Activated gamma-delta T cell treated with anti-CD3 and anti-CD28 coated beads, Interleukin-2, amount 50 U/mL, for 16 hours (primary cell): Measurements from ENCODE around the gene NCOR1.

Experiments
- DNase-seq: peaks from one replicate; pipeline ENCODE4 v3.0.0-alpha.2; 2020; ENCODE audit warnings: low read depth

Gene NCOR1

DNA sequence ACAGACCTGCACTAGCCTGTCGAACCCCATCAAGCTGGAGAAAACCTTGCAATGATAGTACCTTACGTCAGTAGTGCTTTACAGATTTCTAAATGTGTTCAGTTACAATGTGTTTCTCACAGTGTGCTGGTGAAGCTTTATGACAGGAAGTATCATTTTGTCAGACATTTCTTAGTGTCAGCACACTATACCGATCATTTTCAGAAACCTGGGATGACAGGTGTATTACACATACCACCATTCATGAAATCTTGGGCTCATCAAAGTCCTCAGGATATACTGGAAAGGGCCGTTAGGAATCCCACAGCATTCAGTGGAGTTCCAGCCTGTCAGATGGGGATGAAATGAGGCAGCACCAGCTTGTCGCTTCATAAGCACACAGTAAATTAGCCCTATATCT is 188.4 kb downstream of the NCOR1 start:
- no peak for DNase-seq

DNA sequence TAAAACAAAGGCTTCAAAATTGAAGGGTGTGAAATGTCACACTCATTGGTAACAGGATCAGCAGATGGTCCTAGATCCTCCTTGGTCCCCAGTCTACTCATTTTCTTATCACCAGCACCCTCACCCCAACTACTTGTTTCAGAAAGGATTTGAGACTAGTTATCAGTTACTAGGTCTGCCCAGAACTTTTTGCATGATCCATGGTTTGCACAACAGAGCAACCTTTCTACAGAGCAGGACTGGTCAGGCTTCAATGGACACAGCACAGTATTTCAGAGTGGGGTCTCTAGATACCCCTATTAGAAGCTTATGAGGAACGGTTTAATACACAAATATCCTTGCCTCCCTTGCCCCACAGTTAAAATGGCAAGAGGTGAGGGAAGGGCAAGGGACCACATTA is 190.1 kb downstream of the NCOR1 start:
- DNase-seq: no peak

GRCh38 chr17:16023881-16024280 is 191.5 kb downstream of the NCOR1 start:
- DNase-seq: no peak

DNA sequence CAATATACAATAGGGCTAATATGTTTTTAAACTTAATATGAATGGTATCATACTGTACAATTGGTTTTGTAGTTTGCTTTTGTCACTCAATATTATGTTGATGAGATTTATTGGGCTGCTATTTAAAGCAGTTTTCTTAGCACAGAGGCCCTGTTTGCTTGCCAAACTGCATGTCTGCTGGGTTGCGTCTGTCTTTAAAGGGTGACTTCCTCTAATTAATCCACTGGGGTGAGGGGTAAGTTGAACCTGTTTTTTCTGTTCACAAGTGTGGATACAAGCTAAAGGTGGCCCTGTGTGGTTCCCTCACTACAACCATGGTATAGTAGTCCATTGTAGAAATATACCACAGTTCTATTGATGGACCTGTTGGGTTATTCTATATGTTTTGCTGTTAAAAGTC is 196.0 kb downstream of the NCOR1 start:
- DNase-seq: no peak

DNA sequence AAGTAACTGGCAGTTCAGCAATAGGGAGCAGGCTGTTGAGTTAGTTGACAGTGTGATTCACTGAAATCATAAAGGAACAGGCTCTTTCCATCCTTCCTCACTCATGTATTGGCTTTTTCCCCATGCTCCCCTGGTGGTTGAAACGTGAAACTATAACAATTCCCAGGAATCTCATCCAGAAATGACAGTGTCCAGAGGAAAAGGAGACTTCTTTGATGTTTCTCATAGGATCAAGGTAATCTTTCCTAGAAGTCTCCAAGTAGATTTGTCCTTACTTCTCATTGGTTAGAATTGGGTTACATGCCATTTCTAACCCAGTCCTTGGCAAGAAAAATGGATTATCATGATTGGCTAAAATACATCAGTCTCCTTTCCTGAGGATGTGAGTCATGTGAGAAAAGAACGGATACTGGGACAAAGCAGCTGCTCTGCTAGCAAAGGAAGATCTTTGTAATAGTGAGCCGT is 201.4 kb downstream of the NCOR1 start:
- no peak for DNase-seq

DNA sequence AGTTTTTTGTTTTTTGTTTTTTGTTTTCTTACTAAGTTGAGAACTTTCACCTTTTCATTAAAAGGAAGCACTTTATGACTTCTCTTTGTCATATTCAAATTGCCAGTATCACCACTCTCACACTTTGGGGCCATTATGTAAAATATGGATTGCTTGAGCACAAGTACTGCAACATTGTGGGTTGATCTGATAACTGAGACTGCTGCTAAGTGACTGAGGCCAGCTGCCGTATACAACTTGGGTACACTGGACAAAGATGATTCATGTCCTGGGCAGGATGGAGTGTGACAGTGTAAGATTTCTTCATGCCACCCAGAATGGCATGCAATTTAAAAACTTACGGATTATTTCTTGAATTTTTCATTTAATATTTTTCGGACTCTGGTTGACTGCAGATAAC is 207.9 kb downstream of the NCOR1 start:
- DNase-seq: no peak

DNA sequence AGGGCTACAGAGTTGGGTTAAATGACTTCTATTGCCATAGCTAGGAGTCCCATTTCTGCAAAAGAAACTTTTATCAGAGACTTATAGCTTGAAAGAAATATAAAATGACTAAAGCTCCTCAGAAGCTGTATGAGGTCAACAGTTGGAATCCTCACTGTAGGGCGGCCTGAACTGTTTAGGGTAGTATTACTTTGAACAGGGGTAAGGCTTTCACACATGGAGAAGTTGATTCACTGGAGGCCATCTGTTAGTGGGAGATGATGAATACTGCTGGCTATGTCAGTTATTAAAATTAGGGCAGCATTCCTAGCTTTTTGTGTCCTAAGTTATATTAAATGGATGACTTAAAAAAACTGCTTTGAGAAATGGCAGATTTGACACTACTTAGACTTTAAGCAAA is 209.7 kb downstream of the NCOR1 start:
- DNase-seq: no peak

- DNase-seq: no peak
These were observed 211.5 kb downstream of the NCOR1 start for GRCh38 chr17:16003841-16004240.

DNA sequence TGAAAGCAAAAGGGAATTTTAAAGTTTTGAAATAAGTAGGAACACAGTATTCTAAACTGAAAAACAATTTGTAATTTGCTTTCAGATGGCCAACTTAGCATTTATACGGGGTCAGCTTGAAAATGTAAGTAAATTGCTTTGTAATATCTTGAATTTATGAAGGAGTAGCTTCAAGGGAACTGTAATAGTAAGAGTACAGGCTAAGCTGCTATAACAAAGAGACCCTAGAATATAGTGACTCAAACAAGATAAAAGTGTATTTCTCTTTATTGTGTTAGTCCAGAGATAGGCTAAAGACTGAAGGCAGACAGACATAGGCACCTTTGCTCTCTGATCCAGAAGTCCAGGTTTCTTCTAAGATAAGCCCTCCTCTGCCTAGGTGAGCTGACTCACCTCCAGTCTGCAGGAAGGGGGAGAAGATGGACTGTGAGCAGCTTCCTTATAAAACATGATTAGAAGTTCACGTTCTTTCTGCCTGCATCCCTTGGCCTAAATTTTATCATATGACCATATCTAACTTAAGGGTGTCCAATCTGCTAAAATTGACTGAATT is 212.6 kb downstream of the NCOR1 start:
- no peak for DNase-seq

- DNase-seq: no peak
These were observed 214.0 kb downstream of the NCOR1 start for GRCh38 chr17:16001226-16001897.

- peak; percentile 19 for DNase-seq
These were observed 215.1 kb downstream of the NCOR1 start for GRCh38 chr17:15999974-16000827.

DNA sequence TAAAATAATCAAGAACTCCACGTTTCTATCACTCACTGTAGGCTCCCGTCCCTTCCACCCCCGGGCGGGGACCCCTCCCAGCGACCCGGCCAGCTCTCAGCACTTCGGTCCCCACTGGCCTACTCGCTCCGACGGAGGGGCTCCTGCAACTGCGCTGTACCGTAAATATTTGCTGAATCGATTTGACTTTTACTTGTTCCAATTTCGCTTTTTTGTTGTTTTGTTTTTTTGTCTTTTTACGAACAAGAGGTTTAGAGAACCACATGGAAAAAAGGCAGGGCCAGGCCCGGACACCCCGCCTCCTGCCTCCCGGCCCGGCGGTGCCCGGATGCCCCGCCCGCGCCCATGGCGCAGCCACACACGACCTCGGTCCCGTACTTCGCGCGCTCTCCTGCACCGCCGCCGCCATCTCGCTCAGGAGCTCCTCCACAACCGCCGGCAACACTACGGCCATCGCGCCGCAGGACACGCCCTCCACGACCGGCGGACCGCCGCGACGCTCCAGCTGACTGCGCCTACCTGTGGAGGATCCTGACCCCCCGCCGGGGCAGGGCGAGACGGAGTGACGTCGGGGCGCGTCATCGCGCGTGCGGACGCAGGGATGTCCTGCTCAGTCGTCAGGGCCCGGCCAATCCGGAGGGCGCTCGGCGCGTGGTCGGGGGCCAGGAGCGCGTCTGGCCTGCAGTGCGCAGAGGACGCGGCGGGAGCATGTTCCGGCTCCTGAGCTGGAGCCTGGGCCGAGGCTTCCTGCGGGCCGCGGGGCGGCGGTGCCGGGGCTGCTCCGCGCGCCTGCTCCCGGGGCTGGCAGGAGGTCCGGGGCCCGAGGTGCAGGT is 216.0 kb downstream of the NCOR1 start, which contains the start of the genes TTC19 and ZSWIM7:
Gene TTC19 (plus strand): TSS at position 684 of the 833 bp plus-strand sequence. CDS start 25 bp downstream, at position 709.
Gene ZSWIM7 (minus strand): TSS at position 564 of the 833 bp plus-strand sequence. CDS start 110 bp downstream, at position 454.
- DNase-seq: peak; percentile 85

DNA sequence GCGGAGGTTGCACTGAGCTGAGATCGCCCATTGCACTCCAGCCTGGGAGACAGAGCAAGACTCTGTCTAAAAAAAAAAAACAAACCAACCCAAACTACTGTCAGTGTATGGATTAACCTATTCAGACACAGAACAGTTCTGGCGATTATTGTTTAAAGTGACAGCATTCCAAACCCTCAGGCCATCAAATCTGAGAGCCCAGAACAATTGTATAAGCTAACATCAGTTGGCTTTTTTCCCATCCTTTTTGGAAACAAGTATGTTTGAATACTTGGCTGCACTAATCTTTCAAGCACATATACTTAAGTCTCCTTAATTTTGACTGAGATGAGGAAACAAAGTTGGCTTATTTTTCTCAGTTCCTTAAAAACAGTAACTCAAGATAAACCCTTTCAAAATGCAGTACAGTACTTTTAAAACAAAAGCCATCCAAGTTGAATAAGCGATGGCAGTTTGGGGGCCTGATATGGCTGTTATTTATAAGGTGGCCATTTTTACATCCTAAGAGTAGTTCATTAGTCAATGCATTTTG is 217.2 kb downstream of the NCOR1 start:
- DNase-seq: no peak

DNA sequence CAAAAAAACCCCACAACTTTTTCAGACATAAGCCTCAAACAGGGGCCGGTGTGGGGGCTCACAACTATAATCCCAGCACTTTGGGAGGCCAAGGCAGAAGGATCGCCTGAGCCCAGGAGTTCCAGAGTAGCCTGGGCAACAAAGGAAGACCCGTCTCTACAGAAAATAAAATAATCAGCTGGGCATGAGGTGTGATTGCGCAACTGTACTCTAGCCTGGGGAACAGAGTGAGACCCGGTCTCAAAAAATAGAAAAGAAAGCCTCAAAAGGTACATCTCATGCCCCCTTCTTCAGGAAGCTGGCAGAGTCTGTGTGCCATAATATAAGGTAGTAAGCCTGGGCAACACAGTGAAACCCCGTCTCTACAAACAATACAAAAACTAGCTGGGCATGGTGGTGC is 219.0 kb downstream of the NCOR1 start:
- DNase-seq: no peak

GRCh38 chr17:15981646-15982580 is 233.4 kb downstream of the NCOR1 start:
- DNase-seq: no peak

DNA sequence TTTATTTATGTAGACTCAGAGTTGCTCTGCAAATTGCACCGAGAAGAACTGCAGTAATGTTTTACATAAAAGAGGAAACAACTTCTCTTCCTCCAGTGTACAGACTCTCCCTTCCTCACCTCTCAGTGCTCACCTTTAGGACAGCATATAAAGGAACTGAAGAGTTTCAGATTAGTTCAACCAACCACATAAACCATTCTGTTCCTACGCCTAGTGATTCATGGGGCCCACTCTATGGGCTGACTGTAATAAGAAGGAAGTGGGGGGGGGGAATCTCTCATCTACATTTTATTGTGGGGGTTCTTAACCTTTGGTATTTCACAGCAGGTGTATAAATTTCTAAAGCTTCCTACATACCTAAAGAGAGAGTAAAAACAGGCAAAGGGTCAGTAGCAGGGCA is 234.1 kb downstream of the NCOR1 start:
- DNase-seq: no peak
